SJSA1 (cell line): ENCODE results near the gene NLRP14. TPM values are rescaled to one million over a fixed set of nuclear protein-coding genes. Genes with fewer than 3 reads are reported as not detected.

ENCODE experiments used
- DNase-seq, 2 experiments: peaks; one replicate each; pipeline ENCODE4 v3.0.0-alpha.2; 2015 to 2020; ENCODE audit warnings: low spot score in 2 of 2, low read depth in 1 of 2
- H3K27ac ChIP-seq: fragments of 250-450 bp; sonication (Bioruptor Pico); 2 replicates; pipeline ENCODE4 v1.5.1; 2020; ENCODE audit warnings: mild to moderate bottlenecking, moderate library complexity
- H3K27me3 ChIP-seq: fragments of 250-450 bp; sonication (Bioruptor Pico); replicated peaks from 2 replicates; pipeline ENCODE4 v1.5.1; 2020; ENCODE audit warnings: mild to moderate bottlenecking, moderate library complexity
- H3K36me3 ChIP-seq: fragments of 250-450 bp; sonication (Bioruptor Pico); 2 replicates; pipeline ENCODE4 v1.5.1; 2020; ENCODE audit warnings: mild to moderate bottlenecking
- H3K4me1 ChIP-seq: fragments of 250-450 bp; sonication (Bioruptor Pico); replicated peaks from 2 replicates; pipeline ENCODE4 v1.6.1; 2021; ENCODE audit warnings: mild to moderate bottlenecking
- H3K4me3 ChIP-seq: fragments of 250-450 bp; sonication (Bioruptor Pico); 2 replicates; pipeline ENCODE4 v1.5.1; 2020; ENCODE audit warnings: mild to moderate bottlenecking
- H3K9me3 ChIP-seq: fragments of 250-450 bp; sonication (Bioruptor Pico); replicated peaks from 2 replicates; pipeline ENCODE4 v1.5.1; 2020; ENCODE audit warnings: mild to moderate bottlenecking
- total RNA-seq: library from RNA; depleted of rRNA; stranded (reverse); fragments of >200 nt; shearing (Covaris generic); gene quantifications from 2 replicates; pipeline ENCODE4 v1.2.3, GENCODE V29; 2014; rRNA removed

Gene NLRP14
- total RNA-seq, 1 experiment from 2014 or later, result not detected

GRCh38 chr11:7079545-7080135 lies 59.4 kb downstream of the NLRP14 start:
- Histone ChIP-seq H3K27me3 (no peaks in the 10 kb centered on the region), H3K27ac (no peak overlapping the region), H3K4me3 (no peak overlapping the region), H3K9me3 (no peaks in the 10 kb centered on the region), H3K36me3 (no peaks in the 10 kb centered on the region), H3K4me1 (no peaks in the 10 kb centered on the region)
- no peak for DNase-seq

- no peak overlapping the region for H3K27ac ChIP-seq
- no peak overlapping the region for H3K4me3 ChIP-seq
- no peak for DNase-seq
- no peaks in the 10 kb centered on the region for H3K36me3 ChIP-seq
- no peaks in the 10 kb centered on the region for H3K27me3 ChIP-seq
- H3K4me1 ChIP-seq, result no peaks in the 10 kb centered on the region
- no peaks in the 10 kb centered on the region for H3K9me3 ChIP-seq
These were observed 60.6 kb downstream of the NLRP14 start for GRCh38 chr11:7080900-7081299.

GRCh38 chr11:7081441-7081840 lies 61.2 kb downstream of the NLRP14 start:
- no peaks in the 10 kb centered on the region for H3K36me3 ChIP-seq
- no peak for DNase-seq
- H3K27ac ChIP-seq, result no peak overlapping the region

GRCh38 chr11:7088921-7089320 lies 68.6 kb downstream of the NLRP14 start, which contains the start of gene RBMXL2:
Gene RBMXL2 (plus strand): TSS chr11:7088998. CDS start chr11:7089121, 123 bp downstream.
- no peak within 1 kb of the TSS for H3K27ac ChIP-seq
- H3K9me3 ChIP-seq, result no peaks in the 10 kb centered on the region
- H3K4me1 ChIP-seq, result no peaks in the 10 kb centered on the region
- no peaks in the 10 kb centered on the region for H3K36me3 ChIP-seq
- H3K27me3 ChIP-seq, result no peaks in the 10 kb centered on the region
- DNase-seq, result no peak
- no peak within 1 kb of the TSS for H3K4me3 ChIP-seq

More at GRCh38 chr11:7081441-7081840, 61.2 kb downstream of the NLRP14 start:
- Histone ChIP-seq H3K9me3 (no peaks in the 10 kb centered on the region), H3K4me1 (no peaks in the 10 kb centered on the region), H3K27me3 (no peaks in the 10 kb centered on the region), H3K4me3 (no peak overlapping the region)

GRCh38 chr11:7089328-7090251 lies 69.3 kb downstream of the NLRP14 start:
- H3K4me3 ChIP-seq, result no peak overlapping the region
- H3K36me3 ChIP-seq, result no peaks in the 10 kb centered on the region
- no peaks in the 10 kb centered on the region for H3K4me1 ChIP-seq
- H3K27ac ChIP-seq, result no peak overlapping the region
- no peaks in the 10 kb centered on the region for H3K27me3 ChIP-seq
- DNase-seq, result no peak
- no peaks in the 10 kb centered on the region for H3K9me3 ChIP-seq

GRCh38 chr11:7098235-7098832 lies 78.1 kb downstream of the NLRP14 start:
- Histone ChIP-seq H3K27ac (no peak overlapping the region), H3K36me3 (no peaks in the 10 kb centered on the region), H3K9me3 (no peaks in the 10 kb centered on the region), H3K27me3 (no peaks in the 10 kb centered on the region), H3K4me3 (no peak overlapping the region), H3K4me1 (no peaks in the 10 kb centered on the region)
- DNase-seq, result peak in 1 of 2 experiments; percentile 14

GRCh38 chr11:7115780-7116179 lies 95.5 kb downstream of the NLRP14 start:
- no peak overlapping the region for H3K4me3 ChIP-seq
- H3K4me1 ChIP-seq, result no peaks in the 10 kb centered on the region
- H3K36me3 ChIP-seq, result no peaks in the 10 kb centered on the region
- no peaks in the 10 kb centered on the region for H3K27me3 ChIP-seq
- H3K9me3 ChIP-seq, result no peaks in the 10 kb centered on the region
- H3K27ac ChIP-seq, result no peak overlapping the region
- no peak for DNase-seq

GRCh38 chr11:7116370-7116769 lies 96.1 kb downstream of the NLRP14 start:
- no peak for DNase-seq
- H3K4me1 ChIP-seq, result no peaks in the 10 kb centered on the region

More at GRCh38 chr11:7116370-7116769, 96.1 kb downstream of the NLRP14 start:
- Histone ChIP-seq H3K27me3 (no peaks in the 10 kb centered on the region), H3K36me3 (no peaks in the 10 kb centered on the region), H3K27ac (no peak overlapping the region), H3K4me3 (no peak overlapping the region), H3K9me3 (no peaks in the 10 kb centered on the region)

Other genes with a start within 250 kb of the NLRP14 start
- gene OR2AG2, start 248.5 kb upstream of the NLRP14 start, total RNA-seq, result not detected in 2 replicates
- gene OR2AG1, start 237.5 kb upstream of the NLRP14 start, total RNA-seq, result not detected in 2 replicates
- gene OR6A2, start 220.8 kb upstream of the NLRP14 start, total RNA-seq, result not detected in 2 replicates
- gene OR10A5, start 174.8 kb upstream of the NLRP14 start, total RNA-seq, result not detected in 2 replicates
- gene OR10A2, start 157.4 kb upstream of the NLRP14 start, total RNA-seq, result not detected in 2 replicates
- not detected in 2 replicates for gene OR10A4, start 143.9 kb upstream of the NLRP14 start, total RNA-seq
- not detected in 2 replicates for gene OR2D2, start 128.0 kb upstream of the NLRP14 start, total RNA-seq
- gene OR2D3, start 99.5 kb upstream of the NLRP14 start, total RNA-seq, result not detected in 2 replicates
- not detected in 2 replicates for gene ZNF215, start 94.1 kb upstream of the NLRP14 start, total RNA-seq
- not detected in 2 replicates for gene ZNF214, start 133 bp upstream of the NLRP14 start, total RNA-seq
- gene RBMXL2, start 68.5 kb downstream of the NLRP14 start, total RNA-seq, result not detected in 2 replicates
- gene SYT9, start 231.4 kb downstream of the NLRP14 start, total RNA-seq, result not detected in 2 replicates